Right atrium auricular region (tissue), 2 donors: ENCODE results near the gene KCNA3. TPM values are rescaled to one million over a fixed set of nuclear protein-coding genes. Genes with fewer than 3 reads are reported as not detected.

Source experiments
- DNase-seq: peaks from one replicate; pipeline ENCODE4 v3.0.0-alpha.2; 2019; ENCODE audit warnings: low spot score
- H3K27ac ChIP-seq, 2 donors: fragments of 200-600 bp; sonication (generic); 1 replicate in 1 of 2; 2 replicates in 1 of 2; pipeline ENCODE4 v1.5.1; 2016 to 2019
- H3K27me3 ChIP-seq, 2 donors: fragments of 200-600 bp; sonication (generic); one replicate each; pipeline versions ENCODE4 v1.5.1 to v1.6.0; 2017 to 2019
- H3K36me3 ChIP-seq: fragments of 200-600 bp; sonication (generic); one replicate; pipeline ENCODE4 v1.5.1; 2016
- H3K4me1 ChIP-seq, 2 donors: fragments of 200-600 bp; sonication (generic); one replicate each; pipeline versions ENCODE4 v1.5.1 to v1.6.0; 2017 to 2019
- H3K4me3 ChIP-seq, 2 donors: fragments of 200-600 bp; sonication (generic); 1 replicate in 1 of 2; 2 replicates in 1 of 2; pipeline ENCODE4 v1.5.1; 2017 to 2019; ENCODE audit warnings: mild to moderate bottlenecking in 1 of 2, moderate library complexity in 1 of 2
- H3K9me3 ChIP-seq, 2 donors: fragments of 200-600 bp; sonication (generic); one replicate each; pipeline ENCODE4 v1.5.1; 2019
- total RNA-seq, 2 donors: library from RNA; depleted of rRNA; stranded (reverse); fragments of >200 nt; gene quantifications; one replicate each; pipeline ENCODE4 v1.1.0, GENCODE V29; 2016
- TF ChIP-seq, protein P1 (sequence below), 2 donors: fragments of 200-600 bp; sonication (generic); IDR thresholded peaks; one replicate each; pipeline ENCODE4 v1.5.1; 2019; ENCODE audit warnings: antibody characterized with exemption in 2 of 2

KCNA3 gene
- total RNA-seq, 2 donors from 2014 or later: 1.5 to 1.9 TPM

GRCh38 chr1:110626889-110627288 is 47.9 kb downstream of the KCNA3 start:
- TF ChIP-seq, protein P1, sequence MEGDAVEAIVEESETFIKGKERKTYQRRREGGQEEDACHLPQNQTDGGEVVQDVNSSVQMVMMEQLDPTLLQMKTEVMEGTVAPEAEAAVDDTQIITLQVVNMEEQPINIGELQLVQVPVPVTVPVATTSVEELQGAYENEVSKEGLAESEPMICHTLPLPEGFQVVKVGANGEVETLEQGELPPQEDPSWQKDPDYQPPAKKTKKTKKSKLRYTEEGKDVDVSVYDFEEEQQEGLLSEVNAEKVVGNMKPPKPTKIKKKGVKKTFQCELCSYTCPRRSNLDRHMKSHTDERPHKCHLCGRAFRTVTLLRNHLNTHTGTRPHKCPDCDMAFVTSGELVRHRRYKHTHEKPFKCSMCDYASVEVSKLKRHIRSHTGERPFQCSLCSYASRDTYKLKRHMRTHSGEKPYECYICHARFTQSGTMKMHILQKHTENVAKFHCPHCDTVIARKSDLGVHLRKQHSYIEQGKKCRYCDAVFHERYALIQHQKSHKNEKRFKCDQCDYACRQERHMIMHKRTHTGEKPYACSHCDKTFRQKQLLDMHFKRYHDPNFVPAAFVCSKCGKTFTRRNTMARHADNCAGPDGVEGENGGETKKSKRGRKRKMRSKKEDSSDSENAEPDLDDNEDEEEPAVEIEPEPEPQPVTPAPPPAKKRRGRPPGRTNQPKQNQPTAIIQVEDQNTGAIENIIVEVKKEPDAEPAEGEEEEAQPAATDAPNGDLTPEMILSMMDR (IDR thresholded peaks at IDR 0.05): no peak
- Histone ChIP-seq H3K4me1 (no peaks in the 10 kb centered on the region), H3K4me3 (no peak overlapping the region), H3K27me3 (no peaks in the 10 kb centered on the region), H3K36me3 (no peaks in the 10 kb centered on the region), H3K9me3 (peaks cover 0 to 5% of the 10 kb centered on the region in 2 donors), H3K27ac (no peak overlapping the region)
- no peak for DNase-seq

Other genes starting within 250 kb of the KCNA3 start
- gene PROK1, start 223.8 kb downstream of the KCNA3 start, total RNA-seq: 1 to 10 TPM; 1.0 to 5.1 TPM
- not detected for gene KCNA10, start 155.8 kb downstream of the KCNA3 start, total RNA-seq
- under 1 TPM; 0.28 to 0.78 TPM for gene KCNA2, start 68.6 kb downstream of the KCNA3 start, total RNA-seq
- gene CD53, start 198.2 kb upstream of the KCNA3 start, total RNA-seq: 10 to 100 TPM in 1 of 2 donors, 1 to 10 TPM in 1; 7.0 to 29.4 TPM